NB4 (cell line): ENCODE data around the gene B3GNT2.

ENCODE experiments used
- CTCF ChIP-seq: IDR thresholded peaks from one replicate; pipeline ENCODE4 v1.5.1; 2012; ENCODE audit warnings: low read depth, low read length
- MAX ChIP-seq: IDR thresholded peaks from 2 replicates; pipeline ENCODE4 v1.6.1; 2011; ENCODE audit warnings: low read depth, low read length
- MYC ChIP-seq: IDR thresholded peaks from 2 replicates; pipeline ENCODE4 v1.6.1; 2011; ENCODE audit warnings: low read depth, low read length
- POLR2A ChIP-seq: IDR thresholded peaks from 2 replicates; pipeline ENCODE4 v1.6.1; 2011; ENCODE audit warnings: mild to moderate bottlenecking; ENCODE audit not compliant: insufficient read length; ENCODE audit errors: extremely low read depth

GRCh38 chr2:62240546-62240945 lies 44.6 kb downstream of the B3GNT2 start:
- no peak for TF ChIP-seq CTCF
- TF ChIP-seq MAX = no peak
- TF ChIP-seq POLR2A = no peak
- TF ChIP-seq MYC = no peak
